CD1c-positive myeloid dendritic cell (primary cell): ENCODE results near the gene UBE2O.

Source experiments
- DNase-seq: peaks from one replicate; pipeline ENCODE4 v3.0.0-alpha.2; 2016; ENCODE audit errors: extremely low spot score

UBE2O gene

GRCh38 chr17:76388966-76389888 lies 63.7 kb downstream of the UBE2O start:
- no peak for DNase-seq

- DNase-seq, result no peak
Observed at GRCh38 chr17:76386966-76387765, 65.8 kb downstream of the UBE2O start.

- peak; percentile 90 for DNase-seq
Observed at GRCh38 chr17:76385892-76386786, 66.8 kb downstream of the UBE2O start.

GRCh38 chr17:76384987-76385891 lies 67.7 kb downstream of the UBE2O start:
- peak; percentile 81 for DNase-seq

GRCh38 chr17:76384222-76384986 lies 68.5 kb downstream of the UBE2O start, which contains the start of gene SPHK1:
TSS of gene SPHK1 (plus strand) at chr17:76384609. CDS start at chr17:76385645, 1,036 bp downstream.
- peak; percentile 88 for DNase-seq

GRCh38 chr17:76383546-76384221 lies 69.3 kb downstream of the UBE2O start:
- DNase-seq, result peak; percentile 66

- peak; percentile 76 for DNase-seq
Observed at GRCh38 chr17:76382803-76383545, 70.0 kb downstream of the UBE2O start.

- DNase-seq, result peak; percentile 33
Observed at GRCh38 chr17:76382351-76382802, 70.6 kb downstream of the UBE2O start.

- DNase-seq, result peak; percentile 90
Observed at GRCh38 chr17:76381633-76382350, 71.2 kb downstream of the UBE2O start.

GRCh38 chr17:76379646-76380376 lies 73.1 kb downstream of the UBE2O start:
- no peak for DNase-seq

- no peak for DNase-seq
Observed at GRCh38 chr17:76379275-76379641, 73.7 kb downstream of the UBE2O start.

- no peak for DNase-seq
Observed at GRCh38 chr17:76378548-76379274, 74.2 kb downstream of the UBE2O start.

- no peak for DNase-seq
Observed at GRCh38 chr17:76376318-76377133, 76.4 kb downstream of the UBE2O start.

GRCh38 chr17:76371656-76372628 lies 81.0 kb downstream of the UBE2O start:
- DNase-seq, result no peak
